H9 (cell line): Measurements from ENCODE around the gene HCN2. TPM values are rescaled to one million over a fixed set of nuclear protein-coding genes. Genes with fewer than 3 reads are reported as not detected.
A peak's percentile ranks its signal among the peaks of the same experiment; 100 is the strongest.

Source experiments
- DNase-seq: peaks from one replicate; pipeline ENCODE4 v3.0.0-alpha.2; 2017
- H2AFZ ChIP-seq: one replicate; pipeline ENCODE4 v1.6.1; 2013; ENCODE audit warnings: mild to moderate bottlenecking, low read length, control low read depth, moderate library complexity
- H2AK5ac ChIP-seq: 2 replicates; pipeline ENCODE4 v1.6.1; 2013; ENCODE audit warnings: low read length, control low read depth, mixed read lengths; ENCODE audit not compliant: insufficient read length
- H2BK120ac ChIP-seq: one replicate; pipeline ENCODE4 v1.6.1; 2013; ENCODE audit warnings: low read depth, mild to moderate bottlenecking, low read length, control low read depth, inconsistent platforms; ENCODE audit not compliant: poor library complexity, severe bottlenecking
- H2BK12ac ChIP-seq: 2 replicates; pipeline ENCODE4 v1.6.1; 2013; ENCODE audit warnings: low read length, control low read depth, mixed read lengths, low read depth; ENCODE audit not compliant: insufficient read length
- H2BK15ac ChIP-seq: 2 replicates; pipeline ENCODE4 v1.6.1; 2013; ENCODE audit warnings: low read depth, low read length, control low read depth
- H2BK20ac ChIP-seq: one replicate; pipeline ENCODE4 v1.6.1; 2013; ENCODE audit warnings: low read depth, mild to moderate bottlenecking, low read length, control low read depth, inconsistent platforms; ENCODE audit not compliant: poor library complexity, severe bottlenecking
- H2BK5ac ChIP-seq: 2 replicates; pipeline ENCODE4 v1.6.1; 2013; ENCODE audit warnings: low read length, control low read depth, mixed read lengths; ENCODE audit not compliant: insufficient read length
- H3K14ac ChIP-seq: 2 replicates; pipeline ENCODE4 v1.6.1; 2013; ENCODE audit warnings: low read length, control low read depth; ENCODE audit not compliant: insufficient read depth
- H3K18ac ChIP-seq: 2 replicates; pipeline ENCODE4 v1.6.1; 2013; ENCODE audit warnings: low read depth, mild to moderate bottlenecking, mixed read lengths, low read length, control low read depth; ENCODE audit not compliant: insufficient read length
- H3K23ac ChIP-seq: 2 replicates; pipeline ENCODE4 v1.6.1; 2013; ENCODE audit warnings: low read length, control low read depth, mixed read lengths, low read depth; ENCODE audit not compliant: insufficient read length
- H3K23me2 ChIP-seq: 2 replicates; pipeline ENCODE4 v1.6.1; 2013; ENCODE audit warnings: low read depth, mild to moderate bottlenecking, mixed read lengths, low read length, control low read depth; ENCODE audit not compliant: insufficient read length, poor library complexity, severe bottlenecking
- H3K27ac ChIP-seq: 2 replicates; pipeline ENCODE4 v1.5.1; 2013; ENCODE audit warnings: low read length, control low read depth, mixed read lengths, low read depth; ENCODE audit not compliant: insufficient read length
- H3K27me3 ChIP-seq: 2 replicates; pipeline ENCODE4 v1.6.1; 2013; ENCODE audit warnings: low read length, control low read depth, inconsistent platforms; ENCODE audit not compliant: insufficient read depth
- H3K4ac ChIP-seq: 2 replicates; pipeline ENCODE4 v1.6.1; 2013; ENCODE audit warnings: low read depth, mild to moderate bottlenecking, control low read depth, inconsistent platforms, low read length, moderate library complexity
- H3K4me1 ChIP-seq: 2 replicates; pipeline ENCODE4 v1.6.1; 2013; ENCODE audit warnings: low read length, control low read depth, inconsistent platforms; ENCODE audit not compliant: insufficient read depth
- H3K4me2 ChIP-seq: 2 replicates; pipeline ENCODE4 v1.6.1; 2013; ENCODE audit warnings: low read length, control low read depth, mixed read lengths; ENCODE audit not compliant: insufficient read length, insufficient read depth
- H3K56ac ChIP-seq: 2 replicates; pipeline ENCODE4 v1.6.1; 2013; ENCODE audit warnings: low read depth, mild to moderate bottlenecking, mixed read lengths, low read length, control low read depth; ENCODE audit not compliant: insufficient read length
- H3K79me1 ChIP-seq: 2 replicates; pipeline ENCODE4 v1.6.1; 2013; ENCODE audit warnings: low read depth, mild to moderate bottlenecking, moderate library complexity, low read length, control low read depth, inconsistent platforms; ENCODE audit not compliant: insufficient read depth, poor library complexity, severe bottlenecking
- H3K79me2 ChIP-seq: 2 replicates; pipeline ENCODE4 v1.6.1; 2013; ENCODE audit warnings: low read length, control low read depth, inconsistent platforms; ENCODE audit not compliant: insufficient read depth
- H3K9ac ChIP-seq: 2 replicates; pipeline ENCODE4 v1.6.1; 2013; ENCODE audit warnings: low read length, control low read depth, mixed read lengths; ENCODE audit not compliant: insufficient read length; ENCODE audit errors: extremely low read depth
- H3K9me3 ChIP-seq: one replicate; pipeline ENCODE4 v1.6.1; 2013; ENCODE audit warnings: low read depth, low read length, inconsistent platforms; ENCODE audit not compliant: control insufficient read depth
- H3T11ph ChIP-seq: one replicate; pipeline ENCODE4 v1.6.1; 2013; ENCODE audit warnings: mild to moderate bottlenecking, low read length, control low read depth, inconsistent platforms
- H4K20me1 ChIP-seq: one replicate; pipeline ENCODE4 v1.6.1; 2013; ENCODE audit not compliant: control insufficient read depth, insufficient read length, insufficient read depth
- H4K5ac ChIP-seq: 2 replicates; pipeline ENCODE4 v1.6.1; 2013; ENCODE audit warnings: low read depth, mild to moderate bottlenecking, mixed read lengths, low read length, control low read depth; ENCODE audit not compliant: insufficient read length
- H4K8ac ChIP-seq: replicated peaks from 2 replicates; pipeline ENCODE4 v1.6.1; 2013; ENCODE audit warnings: low read length, control low read depth, mixed read lengths, low read depth; ENCODE audit not compliant: insufficient read length
- H4K91ac ChIP-seq: 2 replicates; pipeline ENCODE4 v1.6.1; 2013; ENCODE audit warnings: low read depth, mild to moderate bottlenecking, moderate library complexity, mixed read lengths, low read length, control low read depth; ENCODE audit not compliant: insufficient read length
- H3K27ac Mint-ChIP-seq, 3 experiments: 2 replicates in 2 of 3; 3 replicates in 1 of 3; pipeline ENCODE4 v1.8.0; 2020 to 2021; ENCODE audit warnings: mixed read lengths in 3 of 3, mild to moderate bottlenecking in 1 of 3, moderate library complexity in 1 of 3
- H3K27me3 Mint-ChIP-seq: 2 replicates; pipeline ENCODE4 v1.8.0; 2021; ENCODE audit warnings: low read depth, mild to moderate bottlenecking, moderate library complexity, mixed read lengths
- H3K36me3 Mint-ChIP-seq, 3 experiments: 2 replicates in 2 of 3; 3 replicates in 1 of 3; pipeline ENCODE4 v1.8.0; 2020 to 2021; ENCODE audit warnings: low read depth in 3 of 3, mixed read lengths in 3 of 3; ENCODE audit not compliant: insufficient read depth in 1 of 3
- H3K4me1 Mint-ChIP-seq, 2 experiments: 2 replicates each; pipeline ENCODE4 v1.8.0; 2020; ENCODE audit warnings: mixed read lengths in 2 of 2
- H3K4me3 Mint-ChIP-seq, 2 experiments: 2 replicates in 1 of 2; 3 replicates in 1 of 2; pipeline ENCODE4 v1.8.0; 2020 to 2021; ENCODE audit warnings: mild to moderate bottlenecking in 2 of 2, mixed read lengths in 2 of 2, moderate library complexity in 1 of 2
- H3K9me3 Mint-ChIP-seq, 2 experiments: 2 replicates in 1 of 2; 3 replicates in 1 of 2; pipeline ENCODE4 v1.8.0; 2020; ENCODE audit warnings: mild to moderate bottlenecking in 2 of 2, mixed read lengths in 2 of 2, moderate library complexity in 1 of 2
- CTCF ChIP-seq: fragments of 200-600 bp; sonication (generic); conservative IDR thresholded peaks from 3 replicates; pipeline ENCODE4 v1.8.0; 2021; ENCODE audit warnings: antibody characterized with exemption, mild to moderate bottlenecking
- WGBS: extraction: QIAGEN DNeasy Blood & Tissue Kit; methylation state at CpG from one replicate; pipeline ENCODE4 v1.1.7; 2013; ENCODE audit warnings: missing lambda C conversion rate, low lambda C conversion rate, mixed read lengths; ENCODE audit not compliant: insufficient read length; ENCODE audit errors: extremely low coverage; 5-methylcytosine and 5-hydroxymethylcytosine counted together
- total RNA-seq: library from RNA; stranded (reverse); gene quantifications from 2 replicates; pipeline ENCODE4 v1.2.1, GENCODE V29; 2021

The HCN2 gene
- total RNA-seq, 1 experiment from 2014 or later, result 3.7 TPM

GRCh38 chr19:548886-549830, 40.5 kb upstream of the HCN2 start:
- no CpG with 5 or more reads among the region's 52 CpGs for WGBS
- Histone ChIP-seq H4K91ac (no peak overlapping the region), H4K5ac (no peak overlapping the region), H2BK120ac (no peak overlapping the region), H3K4ac (no peak overlapping the region), H3K4me2 (no peak overlapping the region), H3K9me3 (no peaks in the 10 kb centered on the region), H3K23me2 (no peaks in the 10 kb centered on the region), H3T11ph (no peak overlapping the region), H2BK12ac (no peak overlapping the region), H3K27ac (no peak overlapping the region), H3K9ac (no peak overlapping the region), H3K79me1 (no peaks in the 10 kb centered on the region), H3K79me2 (no peaks in the 10 kb centered on the region), H3K56ac (no peak overlapping the region), H3K27me3 (no peaks in the 10 kb centered on the region), H2BK5ac (no peak overlapping the region), H2BK15ac (no peak overlapping the region), H3K14ac (no peak overlapping the region), H2AFZ (no peak overlapping the region), H3K18ac (no peak overlapping the region), H4K8ac (no peak overlapping the region), H3K23ac (no peak overlapping the region), H2BK20ac (no peak overlapping the region), H3K4me1 (no peaks in the 10 kb centered on the region), H4K20me1 (no peaks in the 10 kb centered on the region), H2AK5ac (no peak overlapping the region)
- Mint-ChIP-seq H3K4me1 (peaks cover 2 to 6% of the 10 kb centered on the region in 2 experiments; a peak in 1 of 4 replicates), H3K36me3 (no peaks in the 10 kb centered on the region), H3K27me3 (peaks cover 20% of the 10 kb centered on the region), H3K27ac (no peak overlapping the region), H3K9me3 (no peaks in the 10 kb centered on the region; a peak in 1 of 5 replicates), H3K4me3 (no peak overlapping the region)
- peak; percentile 29 for DNase-seq
- TF ChIP-seq CTCF, result no peak
